Measurements from ENCODE around the gene SP9.
A peak's percentile ranks its signal among the peaks of the same experiment; 100 is the strongest.

SP9 gene

DNA sequence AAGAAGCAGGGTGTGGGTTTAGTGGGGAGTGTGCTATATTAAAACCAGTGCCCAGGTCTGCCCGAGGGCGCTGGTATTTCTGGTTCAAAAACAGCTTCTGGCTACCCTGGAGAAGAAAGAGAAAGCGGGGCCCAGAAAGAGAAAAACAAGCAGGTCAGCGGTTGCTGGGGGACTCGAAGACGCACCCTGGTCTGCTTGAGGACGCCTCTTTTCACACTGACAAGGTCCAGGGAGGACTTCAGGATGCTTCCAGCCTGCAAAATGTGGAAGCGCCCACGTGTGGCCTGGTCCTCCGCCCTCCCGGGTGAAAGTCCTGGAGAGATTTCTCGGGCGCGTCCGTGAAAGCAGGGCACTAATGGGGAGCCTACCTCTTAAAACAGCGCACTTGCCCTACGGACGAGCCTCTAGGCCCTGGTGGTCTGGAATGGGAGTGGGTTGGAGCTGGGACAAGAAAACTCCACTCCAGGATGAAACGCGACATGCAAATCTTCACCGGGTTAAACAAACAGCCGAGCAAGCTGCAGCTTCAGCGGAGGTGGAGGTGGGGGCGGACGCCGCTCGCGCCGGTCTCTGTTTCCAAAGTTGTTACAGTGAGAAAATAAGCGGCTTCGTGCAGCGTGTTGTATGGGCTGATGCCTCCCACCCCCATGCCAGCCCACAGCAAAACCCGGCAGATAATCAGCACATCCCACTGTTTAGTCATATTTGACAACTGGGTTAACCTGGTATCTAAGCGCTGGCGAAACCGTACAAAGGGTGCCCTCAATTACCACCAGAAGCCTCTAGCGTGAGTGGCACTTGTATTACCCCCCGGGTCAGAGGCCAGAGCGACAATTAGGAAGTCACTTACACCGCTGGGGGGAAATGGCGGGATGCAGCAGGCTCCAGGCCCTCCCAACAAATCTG lies 1.1 kb upstream of the SP9 start:
- DNase-seq: no peak

DNA sequence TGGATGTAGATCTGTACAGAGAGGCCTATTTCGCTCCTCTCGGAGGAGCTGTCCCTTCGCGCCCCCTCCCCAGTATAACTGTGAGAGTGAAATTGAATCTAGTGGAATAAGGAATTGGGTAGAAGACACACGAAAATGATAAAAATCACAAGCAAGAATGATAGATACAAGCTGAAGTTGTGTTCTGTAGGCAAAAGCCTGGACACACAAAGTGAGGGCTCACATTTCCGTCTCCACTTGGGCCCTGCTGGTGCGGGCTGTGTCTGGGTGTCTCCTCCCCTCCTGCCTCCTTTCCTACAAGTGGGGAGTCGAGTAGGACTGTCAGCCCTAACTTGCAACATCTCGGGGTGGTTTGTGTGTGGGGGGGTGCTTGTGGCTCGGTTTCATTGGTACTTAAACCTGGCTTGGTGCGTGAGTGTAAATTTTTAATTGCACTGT lies 457 bp upstream of the SP9 start:
- no peak for DNase-seq

DNA sequence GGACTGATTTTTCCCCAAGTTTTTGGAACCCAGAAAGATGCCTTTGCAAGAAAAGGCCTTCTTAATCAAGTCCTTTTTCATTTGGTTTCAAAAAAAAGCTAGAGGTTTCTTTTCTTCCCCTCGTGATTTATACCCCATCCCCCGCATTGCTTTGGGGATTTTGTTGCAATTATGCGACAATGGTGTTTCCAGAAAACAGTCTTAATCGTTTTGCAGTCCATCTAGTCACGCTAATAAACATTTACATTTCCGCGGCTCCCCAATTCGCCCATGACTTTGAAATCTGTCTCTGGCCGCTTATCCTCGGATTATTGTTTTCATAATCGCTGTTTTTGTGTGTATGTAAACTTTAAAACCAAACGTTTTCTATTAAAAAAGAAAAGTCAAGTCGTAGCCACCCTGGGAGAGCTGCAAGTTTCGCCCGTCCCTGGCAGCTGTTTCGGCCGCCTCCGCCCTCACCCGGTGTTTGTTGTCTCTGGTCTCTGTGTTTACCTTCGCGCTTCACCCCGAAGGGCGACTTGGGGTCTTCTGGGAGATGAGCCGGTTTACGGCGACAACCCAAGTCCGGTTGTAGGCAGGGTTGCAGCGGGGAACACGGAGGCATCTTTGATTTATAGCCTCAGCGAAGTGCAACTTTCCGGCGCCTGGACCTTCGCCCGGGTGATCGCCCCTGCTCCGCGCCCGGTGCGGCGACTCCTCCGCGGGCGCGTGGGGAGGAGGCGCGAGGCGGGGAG lies 667 bp downstream of the SP9 start:
- no peak for DNase-seq

DNA sequence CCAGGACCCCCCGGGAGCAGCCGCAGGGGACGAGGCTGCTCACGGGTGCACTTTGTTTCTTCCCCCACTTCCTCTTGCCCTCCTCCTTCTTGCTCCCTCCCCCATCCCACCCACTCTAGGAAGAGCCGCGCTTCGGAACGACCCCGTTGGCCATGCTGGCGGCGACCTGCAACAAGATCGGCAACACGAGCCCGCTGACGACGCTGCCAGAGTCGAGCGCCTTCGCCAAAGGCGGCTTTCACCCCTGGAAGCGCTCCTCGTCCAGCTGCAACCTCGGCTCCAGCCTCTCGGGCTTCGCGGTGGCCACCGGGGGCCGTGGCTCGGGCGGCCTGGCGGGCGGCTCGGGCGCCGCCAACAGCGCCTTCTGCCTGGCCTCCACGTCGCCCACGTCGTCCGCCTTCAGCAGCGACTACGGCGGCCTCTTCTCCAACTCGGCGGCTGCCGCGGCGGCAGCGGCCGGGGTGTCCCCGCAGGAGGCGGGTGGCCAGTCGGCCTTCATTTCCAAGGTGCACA lies 1.3 kb downstream of the SP9 start:
- no peak for DNase-seq

DNA sequence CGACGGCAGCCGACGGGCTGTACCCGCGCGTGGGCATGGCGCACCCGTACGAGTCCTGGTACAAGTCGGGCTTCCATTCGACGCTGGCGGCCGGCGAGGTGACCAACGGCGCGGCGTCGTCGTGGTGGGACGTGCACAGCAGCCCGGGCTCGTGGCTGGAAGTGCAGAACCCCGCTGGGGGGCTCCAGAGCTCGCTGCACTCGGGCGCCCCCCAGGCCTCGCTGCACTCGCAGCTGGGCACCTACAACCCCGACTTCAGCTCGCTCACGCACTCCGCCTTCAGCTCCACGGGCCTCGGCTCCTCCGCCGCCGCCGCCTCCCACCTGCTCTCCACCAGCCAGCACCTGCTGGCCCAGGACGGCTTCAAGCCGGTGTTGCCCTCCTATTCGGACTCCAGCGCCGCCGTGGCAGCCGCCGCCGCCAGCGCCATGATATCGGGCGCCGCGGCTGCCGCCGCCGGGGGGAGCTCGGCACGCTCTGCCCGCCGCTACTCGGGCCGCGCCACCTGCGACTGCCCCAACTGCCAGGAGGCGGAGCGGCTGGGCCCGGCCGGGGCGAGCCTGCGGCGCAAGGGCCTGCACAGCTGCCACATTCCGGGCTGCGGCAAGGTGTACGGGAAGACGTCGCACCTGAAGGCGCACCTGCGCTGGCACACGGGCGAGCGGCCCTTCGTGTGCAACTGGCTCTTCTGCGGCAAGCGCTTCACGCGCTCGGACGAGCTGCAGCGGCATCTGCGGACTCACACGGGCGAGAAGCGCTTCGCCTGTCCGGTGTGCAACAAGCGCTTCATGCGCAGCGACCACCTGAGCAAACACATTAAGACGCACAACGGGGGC lies 2.0 kb downstream of the SP9 start:
- DNase-seq: no peak

DNA sequence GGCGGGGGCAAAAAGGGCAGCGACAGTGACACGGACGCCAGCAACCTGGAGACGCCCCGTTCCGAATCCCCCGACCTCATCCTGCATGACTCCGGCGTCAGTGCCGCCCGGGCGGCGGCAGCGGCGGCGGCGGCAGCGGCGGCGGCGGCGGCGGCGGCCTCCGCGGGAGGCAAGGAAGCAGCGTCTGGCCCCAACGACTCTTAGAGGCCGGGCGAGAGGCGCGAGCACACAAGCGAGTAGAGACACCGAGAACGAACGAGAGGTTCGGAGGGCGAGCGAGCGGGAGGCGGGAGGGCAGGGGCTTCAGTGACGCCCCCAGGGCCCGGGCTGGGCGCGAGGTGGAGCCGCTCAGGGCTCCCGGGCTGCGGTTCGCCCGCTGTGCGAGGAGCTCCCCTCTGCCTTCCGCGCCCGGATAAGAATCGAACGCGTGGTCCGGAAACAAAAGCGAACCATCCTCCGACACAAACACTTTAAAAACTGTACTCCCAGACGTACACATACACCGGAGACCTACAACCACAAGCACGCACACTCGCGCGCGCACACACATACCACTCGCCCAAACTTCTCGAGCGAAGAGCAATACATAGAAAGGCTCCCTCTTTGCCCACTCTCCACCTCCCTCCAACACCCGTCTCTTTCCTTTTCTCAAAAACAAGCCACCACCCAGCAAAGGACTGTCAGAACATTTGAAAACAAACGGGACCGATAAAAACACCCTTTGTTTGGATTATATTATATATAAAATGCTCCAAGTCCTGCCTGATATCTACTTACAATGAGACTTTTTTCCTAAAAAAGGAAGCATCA lies 2.8 kb downstream of the SP9 start:
- DNase-seq: peak; percentile 42

DNA sequence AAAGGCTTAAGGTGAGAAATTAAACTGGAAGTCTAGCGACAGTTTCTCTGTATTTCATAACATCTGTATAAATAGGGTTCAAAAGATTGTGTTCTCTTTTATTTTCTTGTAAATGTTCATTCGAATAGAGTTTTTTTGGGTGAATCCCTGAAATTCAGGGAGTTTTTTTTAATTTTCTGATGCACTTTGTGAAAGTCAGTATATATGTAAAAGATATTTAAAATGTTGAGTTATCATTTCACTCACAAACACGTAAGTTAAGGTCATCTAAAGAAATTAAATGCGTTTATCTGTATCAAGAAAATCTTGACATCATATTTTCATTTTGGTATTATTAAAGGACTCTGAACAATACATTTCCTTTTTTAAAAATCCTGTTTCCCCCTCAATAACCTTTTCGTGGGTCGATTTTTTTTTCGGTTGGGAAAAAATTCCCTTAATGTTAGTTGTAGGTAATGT lies 3.4 kb downstream of the SP9 start:
- no peak for DNase-seq

DNA sequence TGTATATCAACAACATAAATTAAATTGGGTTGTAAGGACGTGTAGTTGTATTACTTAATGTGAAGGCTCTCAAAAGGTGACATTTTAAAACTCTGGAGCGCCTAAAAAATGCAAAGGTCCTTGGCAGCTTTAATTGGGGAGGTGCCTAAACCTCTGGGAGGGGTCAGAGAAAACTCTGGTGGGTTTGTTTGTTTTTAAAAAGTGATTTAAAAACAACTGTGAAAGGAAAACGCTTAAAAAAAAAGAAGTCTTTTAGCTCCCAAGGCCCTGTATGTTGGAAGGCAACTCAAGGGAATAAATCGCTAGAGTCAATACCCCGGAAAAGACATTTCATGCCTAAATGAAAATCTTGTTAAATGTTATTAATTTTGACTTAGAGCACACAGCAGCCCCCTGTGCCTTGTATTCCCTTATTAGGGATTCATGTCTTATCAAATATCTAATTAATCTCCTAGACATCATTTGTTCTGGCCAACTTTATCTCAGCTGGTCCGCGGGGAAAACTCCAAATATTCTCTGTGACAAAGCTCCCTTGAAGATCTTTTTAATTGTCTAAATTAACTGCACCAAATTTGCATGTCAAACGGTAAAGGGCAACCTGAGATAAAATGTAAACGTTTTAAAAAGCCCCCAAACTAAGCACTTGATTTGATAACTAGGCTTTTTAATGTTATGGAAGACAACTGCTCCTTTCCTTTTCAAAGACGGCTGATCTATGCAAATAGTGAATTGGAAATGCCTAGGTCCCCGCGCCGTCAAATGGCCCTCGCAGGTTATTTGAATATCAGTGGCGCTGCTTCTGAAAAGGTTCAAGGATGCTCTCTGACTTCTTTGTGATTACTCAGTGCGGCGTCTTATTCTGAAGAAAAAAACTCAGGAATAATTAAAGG lies 4.2 kb downstream of the SP9 start:
- no peak for DNase-seq

DNA sequence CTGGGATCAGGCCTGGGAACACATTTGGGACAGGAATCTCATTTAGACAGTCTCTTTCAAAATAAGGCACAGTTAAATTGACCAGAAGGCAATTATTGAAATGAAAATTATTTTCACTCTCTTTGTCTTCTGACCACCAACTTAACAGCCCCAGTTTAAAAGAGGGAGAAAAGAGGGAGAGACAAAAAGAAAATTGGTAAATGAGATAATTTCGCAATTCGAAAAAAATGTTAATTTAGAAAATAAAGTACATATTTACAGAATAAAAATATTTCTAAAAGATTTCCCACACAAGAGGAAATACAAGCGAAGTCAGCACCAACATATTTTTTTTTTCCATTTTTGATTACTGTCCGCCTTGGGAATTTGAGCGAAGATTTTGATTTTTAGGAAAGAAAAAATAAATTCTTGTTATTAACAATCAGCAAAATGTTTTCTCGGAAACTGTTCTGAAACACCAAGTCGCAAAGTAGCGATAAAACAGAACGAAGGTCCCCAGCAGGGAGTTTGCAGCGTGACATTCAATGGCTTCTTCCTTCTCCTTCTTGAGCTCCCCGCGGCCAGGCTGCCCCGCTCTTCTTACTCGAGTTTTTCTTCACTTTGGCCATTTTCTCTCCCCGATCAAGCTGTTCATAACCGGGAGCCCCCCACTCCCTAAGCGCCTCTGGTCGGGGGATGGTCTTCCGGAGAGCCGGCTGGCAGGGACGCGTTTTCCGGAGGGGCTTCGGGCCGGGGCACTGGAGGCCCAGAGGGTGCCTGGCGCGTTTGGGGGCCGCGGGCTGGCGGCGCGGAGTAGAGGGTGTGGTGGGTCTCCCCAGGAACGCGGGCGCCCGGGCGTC lies 5.0 kb downstream of the SP9 start:
- DNase-seq: no peak

DNA sequence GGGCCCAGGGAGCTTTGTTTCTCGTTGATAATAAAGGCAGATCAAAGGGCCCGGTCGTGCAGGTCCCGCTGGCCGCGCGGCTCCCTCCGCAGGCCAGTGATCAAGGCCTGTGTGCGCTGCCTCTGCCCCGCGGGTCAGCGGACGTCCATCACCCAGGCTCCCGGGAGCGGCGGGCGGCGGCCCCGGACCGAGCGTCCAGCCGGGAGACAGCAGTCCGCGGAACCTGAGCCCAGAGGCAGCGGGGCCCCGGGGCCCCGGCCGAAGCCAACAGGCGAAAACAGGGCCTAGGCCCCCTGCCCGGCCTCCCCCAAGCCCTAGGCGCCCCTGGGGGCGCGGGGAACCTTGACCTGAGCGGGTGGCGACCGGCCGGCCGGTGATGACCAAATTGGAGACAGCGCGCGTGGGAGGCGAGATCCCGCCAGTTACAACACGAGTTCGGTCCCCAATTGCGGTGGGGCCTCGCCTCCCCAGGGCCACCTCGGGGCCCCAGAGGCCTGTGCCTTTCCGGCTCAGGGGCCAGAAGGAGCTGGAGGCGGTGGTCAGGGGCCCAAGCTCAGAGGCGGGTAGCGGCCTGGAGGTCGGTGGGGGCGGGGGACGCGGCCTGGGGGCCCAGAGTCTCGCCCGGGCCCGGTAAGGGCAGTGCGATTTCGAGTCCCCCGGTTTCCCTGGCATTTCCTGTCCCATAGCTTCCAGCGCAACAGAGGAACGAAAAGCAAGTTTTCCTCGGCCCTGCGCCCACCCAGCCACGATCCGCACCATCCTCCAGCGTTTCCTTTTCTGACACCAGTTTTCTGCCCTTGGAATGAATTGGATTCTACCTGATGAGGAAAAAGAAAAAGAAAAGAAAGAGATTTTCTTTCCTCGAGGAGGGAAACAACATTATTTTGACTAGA lies 5.9 kb downstream of the SP9 start:
- DNase-seq: no peak

DNA sequence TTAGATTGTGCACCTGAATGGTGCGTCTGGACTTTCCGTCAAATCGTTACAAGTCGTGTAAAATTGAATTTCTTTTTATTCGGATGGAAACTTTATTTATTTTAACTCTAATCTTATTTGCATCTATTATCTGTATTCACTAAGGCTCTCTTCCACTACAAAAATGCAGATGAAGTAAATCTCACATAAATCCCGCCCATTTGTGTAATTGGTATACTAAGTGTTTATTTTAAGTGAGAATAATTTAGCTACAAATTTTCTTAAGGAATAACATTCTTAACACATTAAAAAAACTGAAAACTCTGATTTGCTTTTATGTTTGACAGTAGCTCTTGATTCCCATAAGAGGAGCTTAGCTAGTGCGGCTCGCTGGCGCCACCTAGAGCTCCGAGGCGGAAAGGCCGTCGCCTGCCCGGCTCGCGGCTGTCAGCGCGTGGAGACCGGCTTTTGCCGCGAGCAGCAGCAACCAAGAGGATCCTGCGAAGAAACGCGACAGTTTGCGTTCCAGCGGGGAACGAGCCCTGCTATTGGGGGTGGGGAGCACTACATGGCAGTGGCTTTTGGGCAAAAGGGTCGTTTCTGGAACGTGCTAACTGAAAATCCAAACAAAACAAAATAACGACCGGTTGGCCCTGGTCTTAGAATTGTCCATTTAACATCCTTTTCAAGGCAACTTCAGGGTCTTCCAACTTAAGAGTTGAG lies 6.7 kb downstream of the SP9 start:
- DNase-seq: peak; percentile 76

DNA sequence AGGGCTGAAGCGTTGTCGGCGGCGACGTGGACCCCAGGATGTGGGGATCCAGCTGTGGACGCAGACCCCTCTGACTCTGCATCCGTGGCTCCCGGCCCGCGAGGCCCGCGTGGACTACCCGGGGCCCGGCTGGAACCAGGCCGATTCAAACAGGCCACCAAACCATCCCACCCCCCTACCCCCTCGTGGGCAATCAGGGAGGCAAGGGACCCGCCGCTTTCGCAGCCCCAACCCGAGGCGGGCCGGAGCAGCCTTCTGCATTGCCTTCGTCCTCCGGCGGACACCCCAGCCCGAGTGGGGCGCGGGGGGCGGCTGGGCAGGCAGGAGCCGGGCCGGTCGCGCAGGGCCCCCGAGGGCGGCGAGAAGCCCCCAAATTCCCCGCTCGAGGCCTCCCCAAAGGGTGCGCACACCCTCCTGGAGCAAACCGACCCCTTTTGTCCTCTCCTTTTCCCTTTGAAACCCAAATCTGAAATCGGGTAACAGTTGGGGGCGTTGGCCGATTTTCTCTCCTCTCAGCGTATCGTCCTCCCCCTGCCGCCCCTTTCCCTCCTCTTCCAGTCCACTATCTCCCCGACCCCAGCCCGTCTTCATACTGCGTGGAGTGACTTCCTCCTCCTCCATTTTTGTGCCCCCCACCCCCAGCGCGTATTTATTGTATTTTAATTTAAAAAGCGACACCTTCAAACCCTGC lies 7.4 kb downstream of the SP9 start:
- no peak for DNase-seq

DNA sequence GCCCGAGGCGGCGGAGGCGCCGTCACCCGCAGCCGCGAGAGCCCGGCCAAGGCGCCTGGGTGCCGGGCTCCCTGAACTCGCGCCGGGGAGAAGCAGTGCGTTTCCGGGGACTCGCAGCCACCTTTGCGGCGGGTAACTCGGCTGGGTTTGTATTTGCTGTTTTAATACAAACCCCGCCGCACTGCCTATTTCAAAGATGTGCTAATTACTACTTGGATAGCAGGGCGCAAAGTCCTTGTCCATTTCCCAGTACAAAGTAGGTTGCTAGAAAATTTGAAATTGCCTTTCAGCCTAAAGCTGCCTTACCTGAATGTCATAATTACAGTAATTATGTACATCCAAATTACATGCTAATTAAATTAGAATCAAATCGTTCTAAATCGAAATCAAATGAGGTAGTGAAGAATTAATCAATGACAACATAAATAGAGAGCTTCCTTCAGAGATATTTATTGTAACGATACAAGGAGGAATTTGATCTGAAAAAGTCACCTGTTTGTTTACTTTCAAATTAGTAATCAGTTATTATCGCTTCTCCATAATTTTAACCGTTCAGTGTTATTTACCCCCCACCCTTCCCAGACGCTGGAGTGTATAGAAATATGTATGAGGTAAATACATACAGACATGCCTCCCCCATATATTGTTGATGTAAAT lies 8.1 kb downstream of the SP9 start:
- no peak for DNase-seq

DNA sequence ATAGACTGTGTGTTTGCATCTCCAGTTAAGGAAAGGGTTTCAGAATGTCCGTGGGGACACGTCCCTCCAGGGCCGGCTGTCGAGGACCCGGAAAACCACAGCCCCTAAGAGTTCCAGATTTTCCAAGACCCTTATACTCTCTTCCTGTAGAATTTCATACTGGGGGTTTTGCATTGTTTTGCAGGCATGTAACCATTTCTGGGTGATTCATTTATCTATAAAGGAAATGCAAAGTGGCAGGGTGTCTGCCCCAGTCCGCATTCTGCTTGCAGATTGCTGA lies 8.5 kb downstream of the SP9 start:
- no peak for DNase-seq

DNA sequence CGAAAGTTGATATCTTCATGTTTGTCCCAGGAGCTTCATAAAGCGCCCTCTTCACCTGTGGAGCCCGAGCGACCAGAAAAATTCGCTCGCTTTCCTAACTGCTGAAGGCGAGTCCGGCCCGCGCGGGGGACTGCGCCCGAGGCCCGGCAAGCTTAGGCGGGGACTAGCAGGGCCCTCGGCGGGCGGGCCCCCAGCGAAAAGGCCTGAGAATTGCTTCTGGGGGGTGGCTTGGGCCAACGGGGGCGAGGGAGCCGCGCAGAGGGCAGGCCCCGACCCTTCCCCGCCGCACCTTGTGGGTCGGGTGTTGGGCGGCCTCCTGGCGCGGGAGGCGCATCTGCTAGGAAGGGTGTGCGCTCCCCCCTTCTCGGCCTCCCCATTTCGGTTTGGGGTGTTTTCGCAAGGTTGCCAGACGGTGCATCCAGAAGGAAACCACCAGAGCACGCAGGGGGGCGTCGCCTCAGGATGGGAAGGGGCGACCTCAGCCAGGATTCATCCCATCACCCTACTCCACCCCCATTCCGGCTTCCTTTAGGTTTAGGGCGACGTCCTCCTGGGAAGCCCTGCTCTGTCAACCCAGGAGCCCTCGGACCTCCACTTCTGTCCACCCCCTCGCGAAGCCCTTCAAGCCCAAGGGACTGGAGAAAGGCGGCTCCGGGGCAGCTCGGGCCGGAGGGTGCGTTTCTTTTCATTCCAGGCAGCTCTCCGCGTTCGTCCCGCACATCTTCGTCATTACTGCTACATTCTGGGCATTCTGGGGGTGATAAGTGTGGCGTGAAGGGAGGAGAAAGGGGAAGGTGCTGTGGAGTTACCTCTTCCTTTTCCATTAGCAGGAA lies 9.1 kb downstream of the SP9 start:
- no peak for DNase-seq

DNA sequence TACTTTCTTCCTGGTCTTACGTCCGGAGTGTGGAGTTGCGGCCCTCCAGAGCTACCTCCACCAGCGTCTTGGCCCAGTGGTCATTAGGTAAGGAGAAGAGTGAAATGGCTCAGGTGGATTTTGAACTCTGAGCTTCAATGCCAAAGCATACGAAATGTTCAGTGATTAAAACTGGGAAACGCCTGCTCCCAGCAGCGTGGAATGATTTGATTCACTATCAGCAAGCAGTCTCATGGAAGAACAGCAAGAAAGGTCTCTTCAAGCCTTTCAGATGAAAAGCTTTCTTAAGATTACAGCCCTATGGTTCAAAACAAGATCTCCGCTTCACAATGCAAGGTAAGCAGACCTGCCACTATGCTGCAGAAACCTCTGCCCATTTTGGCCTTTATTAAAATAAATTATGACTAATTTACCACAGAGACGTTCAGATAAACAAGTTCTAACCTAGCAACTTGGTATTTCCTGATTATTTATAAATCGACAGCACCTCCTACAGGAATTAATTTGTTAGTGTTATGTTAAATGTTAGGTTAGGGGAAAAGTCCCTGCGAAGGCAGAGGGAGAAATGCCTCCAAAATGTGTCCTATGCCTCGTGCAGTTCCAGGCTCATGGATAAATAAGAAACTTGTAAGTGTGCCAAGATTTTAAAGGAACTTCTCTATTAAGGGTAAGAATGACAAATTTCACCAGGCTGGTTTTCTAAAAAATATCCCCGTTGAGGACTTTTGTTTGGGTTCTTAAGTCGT lies 10.1 kb downstream of the SP9 start:
- no peak for DNase-seq

Data from GDM1 (cell line).